Cardiac atrium fibroblast (primary cell): ENCODE measurements around the gene NR5A1. TPM values are rescaled to one million over a fixed set of nuclear protein-coding genes. Genes with fewer than 3 reads are reported as not detected.

Experiments
- total RNA-seq: library from RNA; depleted of rRNA; stranded (reverse); fragments of >200 nt; gene quantifications from 2 replicates; pipeline ENCODE4 v1.2.3, GENCODE V29; 2015

The NR5A1 gene
- not detected in 2 replicates for total RNA-seq

GRCh38 chr9:124506931-124507879 lies at the start of gene NR5A1:
NR5A1 (minus strand) TSS chr9:124507399; CDS start chr9:124503395, 4,004 bp downstream.

GRCh38 chr9:124450241-124450924 lies 56.8 kb downstream of the NR5A1 start, which contains the start of gene ADGRD2:
ADGRD2 (plus strand) TSS chr9:124450451; CDS start chr9:124451667, 1,216 bp downstream.

Other genes starting within 250 kb of the NR5A1 start
- gene NEK6, start 249.4 kb downstream of the NR5A1 start, total RNA-seq = 65.6 and 66.4 TPM in 2 replicates
- gene PSMB7, start 92.0 kb downstream of the NR5A1 start, total RNA-seq = 138 and 158 TPM in 2 replicates
- gene ADGRD2, start 56.9 kb downstream of the NR5A1 start, total RNA-seq = not detected in 2 replicates